HEK293T (cell line): ENCODE measurements around the gene IL12RB2.

Experiments used
- ELF4 ChIP-seq: fragments of 450-650 bp; IDR thresholded peaks from 2 replicates; pipeline ENCODE4 v1.6.1; 2017; ENCODE audit warnings: antibody characterized with exemption
- FOXM1 ChIP-seq: fragments of 450-650 bp; IDR thresholded peaks from 2 replicates; pipeline ENCODE4 v1.6.1; 2017; ENCODE audit warnings: mild to moderate bottlenecking, borderline replicate concordance
- LEF1 ChIP-seq: fragments of 450-650 bp; IDR thresholded peaks from 2 replicates; pipeline ENCODE4 v1.6.1; 2017; ENCODE audit warnings: mild to moderate bottlenecking, borderline replicate concordance
- NFRKB ChIP-seq: fragments of 450-650 bp; IDR thresholded peaks from 2 replicates; pipeline ENCODE4 v1.6.1; 2016; ENCODE audit warnings: mild to moderate bottlenecking, moderate library complexity
- SUZ12 ChIP-seq: fragments of 450-650 bp; IDR thresholded peaks from 2 replicates; pipeline ENCODE4 v1.6.1; 2016; ENCODE audit warnings: mild to moderate bottlenecking
- TARDBP ChIP-seq: fragments of 450-650 bp; IDR thresholded peaks from 2 replicates; pipeline ENCODE4 v1.6.1; 2016
- ZNF384 ChIP-seq: fragments of 450-650 bp; IDR thresholded peaks from 2 replicates; pipeline ENCODE4 v1.6.1; 2016

DNA sequence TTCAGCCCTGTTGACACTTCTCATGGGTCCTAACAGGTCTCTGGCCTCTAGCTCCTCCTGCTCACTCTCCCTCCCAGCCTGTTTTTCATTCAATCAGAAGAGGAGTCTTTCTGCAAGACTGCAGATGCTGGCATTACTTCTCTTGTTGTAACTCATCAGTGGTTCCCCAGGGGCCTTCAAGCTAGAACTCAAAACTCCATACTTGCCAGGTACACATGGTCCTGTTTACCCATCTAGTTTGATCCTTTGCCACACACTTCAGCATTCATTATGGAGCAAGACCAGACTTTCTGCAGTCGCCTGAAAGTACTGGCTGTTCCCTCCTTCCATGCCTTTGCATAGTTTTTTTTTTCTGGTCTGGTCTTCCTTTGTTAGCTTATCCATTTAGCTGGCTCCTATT, 74.6 kb downstream of the IL12RB2 start:
- no peak for TF ChIP-seq FOXM1
- TF ChIP-seq NFRKB = no peak
- TF ChIP-seq ELF4 = no peak
- TF ChIP-seq SUZ12 = no peak
- TF ChIP-seq LEF1 = no peak
- TF ChIP-seq TARDBP = no peak
- no peak for TF ChIP-seq ZNF384
